ENCODE results near the gene STRIP2.
A peak's percentile ranks its signal among the peaks of the same experiment; 100 is the strongest.

Gene STRIP2

DNA sequence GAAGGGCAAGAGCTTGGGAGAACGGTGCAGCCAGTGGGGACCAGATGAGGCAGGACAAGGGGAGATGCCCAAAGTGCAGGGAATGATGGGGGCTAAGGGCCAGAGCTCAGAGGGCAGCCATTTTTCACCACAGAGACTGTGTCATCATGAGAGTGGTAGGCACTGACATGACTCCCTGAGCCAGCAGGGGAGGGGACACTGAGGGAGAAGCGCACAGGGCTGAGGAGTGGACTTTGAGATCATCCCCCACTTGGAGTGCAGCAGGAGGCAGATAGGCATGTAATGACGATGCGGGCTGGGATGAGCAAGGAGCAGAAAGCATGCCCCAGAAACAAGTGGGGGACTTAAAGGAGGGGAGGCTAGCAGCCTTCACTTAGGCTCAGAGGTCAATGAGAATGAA, 62.9 kb downstream of the STRIP2 start:
- Histone ChIP-seq H3K4me1 (peaks cover 10% of the 10 kb centered on the region), H3K9me3 (no peaks in the 10 kb centered on the region), H3K27me3 (ENCODE audit: low read depth) (no peaks in the 10 kb centered on the region), H3K36me3 (replicated peaks) (no peaks in the 10 kb centered on the region), H3K4me3 (no peak overlapping the region)
- in situ Hi-C loops (cut with MboI; ENCODE audit: low sequenced_read_pairs), result loop anchor here (25.0 kb wide), 1 partner anchor 515 kb away; no protein-coding TSS in a partner anchor
- DNase-seq (ENCODE audit: low spot score in 2 of 2), result no peak

- no peak for DNase-seq (ENCODE audit: low spot score in 2 of 2)
- in situ Hi-C loops (cut with MboI; ENCODE audit: low sequenced_read_pairs), result loop anchor here (25.0 kb wide), 1 partner anchor 514 kb away; no protein-coding TSS in a partner anchor
- no peaks in the 10 kb centered on the region for H3K27me3 ChIP-seq (ENCODE audit: low read depth)
Observed at GRCh38 chr7:129498021-129498420, 63.8 kb downstream of the STRIP2 start.

GRCh38 chr7:129499999-129500398, 65.8 kb downstream of the STRIP2 start:
- H3K36me3 ChIP-seq (replicated peaks), result no peaks in the 10 kb centered on the region
- in situ Hi-C loops (cut with MboI; ENCODE audit: low sequenced_read_pairs), result loop anchor here (25.0 kb wide), 1 partner anchor 512 kb away; no protein-coding TSS in a partner anchor
- no peaks in the 10 kb centered on the region for H3K27me3 ChIP-seq (ENCODE audit: low read depth)
- no peaks in the 10 kb centered on the region for H3K9me3 ChIP-seq
- H3K4me1 ChIP-seq, result peaks cover 10% of the 10 kb centered on the region
- DNase-seq (ENCODE audit: low spot score in 2 of 2), result no peak
- H3K4me3 ChIP-seq, result no peak overlapping the region

More at GRCh38 chr7:129498021-129498420, 63.8 kb downstream of the STRIP2 start:
- H3K4me3 ChIP-seq, result no peak overlapping the region
- H3K36me3 ChIP-seq (replicated peaks), result no peaks in the 10 kb centered on the region
- peaks cover 10% of the 10 kb centered on the region for H3K4me1 ChIP-seq
- H3K9me3 ChIP-seq, result no peaks in the 10 kb centered on the region

DNA sequence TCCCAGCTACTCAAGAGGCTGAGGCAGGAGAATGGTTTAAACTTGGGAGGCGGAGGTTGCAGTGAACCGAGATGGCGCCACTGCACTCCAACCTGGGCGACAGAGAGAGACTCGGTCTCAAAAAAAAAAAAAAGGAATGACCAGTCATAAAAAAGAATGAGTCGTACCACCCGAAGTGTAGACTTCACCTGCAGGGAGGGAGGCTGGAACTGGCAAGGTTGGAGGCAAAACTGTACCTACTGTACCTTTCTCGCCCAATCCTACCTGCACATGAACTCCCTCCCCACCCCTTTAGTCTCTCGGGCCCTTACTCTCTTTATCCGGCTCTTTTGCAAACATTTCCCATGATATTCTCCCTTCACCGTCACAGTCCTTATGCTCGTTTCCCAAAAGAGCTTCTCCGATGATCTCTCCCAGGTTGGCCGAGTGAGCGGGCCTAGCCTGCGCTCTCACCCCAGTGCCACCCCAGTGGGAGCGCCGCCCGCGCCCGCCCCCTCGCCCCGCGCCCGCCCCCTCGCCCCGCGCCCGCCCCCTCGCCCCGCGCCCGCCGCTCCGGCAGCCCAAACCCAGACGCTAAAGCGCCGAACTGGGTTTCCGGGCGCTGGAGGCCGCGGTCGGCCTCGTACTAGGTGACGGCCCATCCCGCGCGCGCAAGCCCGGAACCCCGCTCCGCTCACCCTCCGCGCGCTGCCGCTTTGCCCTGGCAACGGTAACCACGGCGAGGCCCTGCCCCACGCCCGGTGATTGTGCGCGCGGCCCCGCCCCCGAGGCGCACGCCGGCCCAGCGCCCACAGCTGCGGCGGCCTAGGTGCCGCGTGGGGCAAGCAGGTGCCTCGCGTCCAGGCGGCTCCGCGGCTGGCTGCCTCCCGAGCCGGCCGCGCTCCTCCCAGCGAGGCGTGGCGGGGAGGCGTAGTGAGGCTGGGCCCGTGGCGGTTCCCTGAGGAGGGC, 67.8 kb downstream of the STRIP2 start, which contains the start of gene SMKR1:
Gene SMKR1, plus strand, starts transcription at position 772 of the 948 bp plus-strand sequence. CDS start 294 bp downstream, outside the sequence.
- peak; percentile 44 to 86 for DNase-seq (ENCODE audit: low spot score in 2 of 2)

GRCh38 chr7:129502708-129503685, 68.8 kb downstream of the STRIP2 start:
- DNase-seq (ENCODE audit: low spot score in 2 of 2), result no peak
- Histone ChIP-seq H3K9me3 (no peaks in the 10 kb centered on the region), H3K4me3 (peak overlapping the region; percentile 37), H3K27me3 (ENCODE audit: low read depth) (no peaks in the 10 kb centered on the region), H3K4me1 (peaks cover 2% of the 10 kb centered on the region; the same call in 1 of the 2 replicates), H3K36me3 (replicated peaks) (no peaks in the 10 kb centered on the region)
- in situ Hi-C loops (cut with MboI; ENCODE audit: low sequenced_read_pairs), result no loop called here

More for the DNA sequence above, 67.8 kb downstream of the STRIP2 start, which contains the start of gene SMKR1:
- H3K36me3 ChIP-seq (replicated peaks), result no peaks in the 10 kb centered on the region
- in situ Hi-C loops (cut with MboI; ENCODE audit: low sequenced_read_pairs), result no loop called here
- no peaks in the 10 kb centered on the region for H3K27me3 ChIP-seq (ENCODE audit: low read depth)
- H3K4me1 ChIP-seq, result peaks cover 2% of the 10 kb centered on the region; the same call in 1 of the 2 replicates
- no peaks in the 10 kb centered on the region for H3K9me3 ChIP-seq
- H3K4me3 ChIP-seq, result peak within 1 kb of the TSS; percentile 37

- Histone ChIP-seq H3K4me3 (no peak overlapping the region), H3K36me3 (replicated peaks) (no peaks in the 10 kb centered on the region), H3K4me1 (peaks cover 2% of the 10 kb centered on the region; the same call in 1 of the 2 replicates), H3K9me3 (no peaks in the 10 kb centered on the region), H3K27me3 (ENCODE audit: low read depth) (no peaks in the 10 kb centered on the region)
- DNase-seq (ENCODE audit: low spot score in 2 of 2), result no peak
- in situ Hi-C loops (cut with MboI; ENCODE audit: low sequenced_read_pairs), result no loop called here
Observed at GRCh38 chr7:129503725-129504124, 69.5 kb downstream of the STRIP2 start.

GRCh38 chr7:129512192-129512591, 78.0 kb downstream of the STRIP2 start:
- Histone ChIP-seq H3K27me3 (ENCODE audit: low read depth) (no peaks in the 10 kb centered on the region), H3K4me1 (no peaks in the 10 kb centered on the region), H3K36me3 (replicated peaks) (no peaks in the 10 kb centered on the region), H3K9me3 (no peaks in the 10 kb centered on the region; the same call in 1 of the 2 replicates), H3K4me3 (no peak overlapping the region)
- in situ Hi-C loops (cut with MboI; ENCODE audit: low sequenced_read_pairs), result no loop called here
- no peak for DNase-seq (ENCODE audit: low spot score in 2 of 2)

- H3K27me3 ChIP-seq (ENCODE audit: low read depth), result no peaks in the 10 kb centered on the region
- no peak for DNase-seq (ENCODE audit: low spot score in 2 of 2)
- H3K4me3 ChIP-seq, result no peak overlapping the region
- no peaks in the 10 kb centered on the region for H3K36me3 ChIP-seq (replicated peaks)
- in situ Hi-C loops (cut with MboI; ENCODE audit: low sequenced_read_pairs), result no loop called here
- H3K4me1 ChIP-seq, result no peaks in the 10 kb centered on the region
- H3K9me3 ChIP-seq, result no peaks in the 10 kb centered on the region; the same call in 1 of the 2 replicates
Observed at GRCh38 chr7:129513546-129513945, 79.3 kb downstream of the STRIP2 start.

GRCh38 chr7:129514683-129515082, 80.5 kb downstream of the STRIP2 start:
- no peak for DNase-seq (ENCODE audit: low spot score in 2 of 2)
- no peak overlapping the region for H3K4me3 ChIP-seq

GRCh38 chr7:129515381-129515780, 81.1 kb downstream of the STRIP2 start:
- DNase-seq (ENCODE audit: low spot score in 2 of 2), result no peak
- Histone ChIP-seq H3K4me3 (no peak overlapping the region), H3K4me1 (no peaks in the 10 kb centered on the region), H3K36me3 (replicated peaks) (no peaks in the 10 kb centered on the region), H3K9me3 (no peaks in the 10 kb centered on the region; the same call in 1 of the 2 replicates), H3K27me3 (ENCODE audit: low read depth) (no peaks in the 10 kb centered on the region)
- in situ Hi-C loops (cut with MboI; ENCODE audit: low sequenced_read_pairs), result no loop called here

More at GRCh38 chr7:129514683-129515082, 80.5 kb downstream of the STRIP2 start:
- H3K9me3 ChIP-seq, result no peaks in the 10 kb centered on the region; the same call in 1 of the 2 replicates
- H3K27me3 ChIP-seq (ENCODE audit: low read depth), result no peaks in the 10 kb centered on the region
- no peaks in the 10 kb centered on the region for H3K36me3 ChIP-seq (replicated peaks)
- no peaks in the 10 kb centered on the region for H3K4me1 ChIP-seq
- in situ Hi-C loops (cut with MboI; ENCODE audit: low sequenced_read_pairs), result no loop called here

- no peak for DNase-seq (ENCODE audit: low spot score in 2 of 2)
- in situ Hi-C loops (cut with MboI; ENCODE audit: low sequenced_read_pairs), result no loop called here
Observed at GRCh38 chr7:129517931-129518330, 83.7 kb downstream of the STRIP2 start.

DNA sequence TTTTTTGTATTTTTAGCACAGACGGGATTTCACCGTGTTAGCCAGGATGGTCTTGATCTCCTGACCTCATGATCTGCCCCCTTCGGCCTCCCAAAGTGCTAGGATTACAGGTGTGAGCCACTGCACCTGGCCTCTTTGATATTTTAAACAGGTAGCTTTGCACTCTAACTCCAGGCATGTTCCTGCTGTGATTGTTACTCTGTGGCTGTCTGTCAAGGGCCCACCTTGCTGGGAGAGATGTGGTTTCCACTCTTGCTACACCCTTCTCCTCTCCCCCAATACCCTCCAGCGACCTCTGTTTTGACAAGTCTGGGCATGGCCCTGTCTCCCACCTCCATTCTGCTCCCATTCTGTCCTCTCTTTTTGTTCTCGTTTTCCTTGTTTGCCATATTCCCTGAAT, 85.2 kb downstream of the STRIP2 start:
- Histone ChIP-seq H3K9me3 (no peaks in the 10 kb centered on the region; the same call in 1 of the 2 replicates), H3K27me3 (ENCODE audit: low read depth) (no peaks in the 10 kb centered on the region), H3K4me1 (no peaks in the 10 kb centered on the region), H3K4me3 (no peak overlapping the region), H3K36me3 (replicated peaks) (no peaks in the 10 kb centered on the region)
- no peak for DNase-seq (ENCODE audit: low spot score in 2 of 2)
- in situ Hi-C loops (cut with MboI; ENCODE audit: low sequenced_read_pairs), result no loop called here

More at GRCh38 chr7:129517931-129518330, 83.7 kb downstream of the STRIP2 start:
- Histone ChIP-seq H3K36me3 (replicated peaks) (no peaks in the 10 kb centered on the region), H3K9me3 (no peaks in the 10 kb centered on the region; the same call in 1 of the 2 replicates), H3K4me1 (no peaks in the 10 kb centered on the region), H3K27me3 (ENCODE audit: low read depth) (no peaks in the 10 kb centered on the region), H3K4me3 (no peak overlapping the region)
